Peyer's patch (tissue), 4 donors: ENCODE data around the gene ALOX5.

Experiments
- CTCF ChIP-seq, 6 experiments: fragments of 450-650 bp in 4 of 6; fragments of 200-600 bp in 2 of 6; sonication (generic) in 1 of 6; IDR thresholded peaks; one replicate each; pipeline ENCODE4 v1.5.1; 2017 to 2019; ENCODE audit warnings: antibody characterized with exemption in 6 of 6, mild to moderate bottlenecking in 3 of 6, moderate library complexity in 1 of 6
- POLR2A ChIP-seq, 2 donors: fragments of 450-650 bp; IDR thresholded peaks; one replicate each; pipeline ENCODE4 v1.5.1; 2017; ENCODE audit warnings: antibody characterized with exemption in 2 of 2, mild to moderate bottlenecking in 2 of 2, moderate library complexity in 2 of 2

- TF ChIP-seq CTCF (IDR thresholded peaks at IDR 0.05) (no peak), POLR2A (IDR thresholded peaks at IDR 0.05) (no peak)
Measured at GRCh38 chr10:45372251-45372951, 1.6 kb upstream of the ALOX5 start.
